C4-2B (cell line): ENCODE measurements around the gene ANKRD33B.

Experiments used
- ZFX ChIP-seq: fragments of 450-650 bp; IDR thresholded peaks from 2 replicates; pipeline ENCODE4 v1.6.1; 2017
- TF ChIP-seq, protein P1 (sequence below): fragments of 450-650 bp; conservative IDR thresholded peaks from 2 replicates; pipeline ENCODE4 v1.5.1; 2017; ENCODE audit warnings: mild to moderate bottlenecking

DNA sequence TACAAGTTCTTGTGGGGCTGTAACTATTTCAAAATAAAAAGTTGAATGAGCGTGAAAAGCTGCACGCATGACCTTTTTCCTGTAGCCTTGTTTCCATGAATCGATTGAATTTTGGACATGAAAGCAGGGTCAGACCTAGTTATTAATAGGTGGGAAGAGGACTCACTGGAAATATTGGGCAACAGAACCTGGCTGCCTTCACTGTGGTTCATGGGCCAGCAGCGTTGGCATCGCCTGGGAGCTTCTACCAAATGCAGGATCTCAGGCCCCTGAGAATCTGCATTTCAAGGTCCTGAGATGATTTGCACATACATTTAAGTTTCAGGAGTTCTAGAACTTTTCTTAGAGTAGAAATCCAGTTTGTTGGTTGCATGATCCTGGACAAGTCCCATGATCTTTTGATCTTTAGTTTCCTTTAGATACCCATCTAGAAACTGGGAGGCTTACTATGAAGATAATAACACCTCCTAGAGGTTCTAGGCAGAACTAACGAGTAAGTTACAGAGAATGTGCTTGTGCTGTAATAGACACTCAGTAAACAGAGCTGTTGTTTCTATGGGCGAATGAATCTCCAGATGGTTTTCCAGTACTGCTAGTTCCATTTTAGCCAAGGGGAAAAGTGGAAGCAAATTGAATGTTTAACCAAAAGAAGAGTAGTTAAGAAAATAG lies 12.4 kb downstream of the ANKRD33B start:
- TF ChIP-seq, protein P1, sequence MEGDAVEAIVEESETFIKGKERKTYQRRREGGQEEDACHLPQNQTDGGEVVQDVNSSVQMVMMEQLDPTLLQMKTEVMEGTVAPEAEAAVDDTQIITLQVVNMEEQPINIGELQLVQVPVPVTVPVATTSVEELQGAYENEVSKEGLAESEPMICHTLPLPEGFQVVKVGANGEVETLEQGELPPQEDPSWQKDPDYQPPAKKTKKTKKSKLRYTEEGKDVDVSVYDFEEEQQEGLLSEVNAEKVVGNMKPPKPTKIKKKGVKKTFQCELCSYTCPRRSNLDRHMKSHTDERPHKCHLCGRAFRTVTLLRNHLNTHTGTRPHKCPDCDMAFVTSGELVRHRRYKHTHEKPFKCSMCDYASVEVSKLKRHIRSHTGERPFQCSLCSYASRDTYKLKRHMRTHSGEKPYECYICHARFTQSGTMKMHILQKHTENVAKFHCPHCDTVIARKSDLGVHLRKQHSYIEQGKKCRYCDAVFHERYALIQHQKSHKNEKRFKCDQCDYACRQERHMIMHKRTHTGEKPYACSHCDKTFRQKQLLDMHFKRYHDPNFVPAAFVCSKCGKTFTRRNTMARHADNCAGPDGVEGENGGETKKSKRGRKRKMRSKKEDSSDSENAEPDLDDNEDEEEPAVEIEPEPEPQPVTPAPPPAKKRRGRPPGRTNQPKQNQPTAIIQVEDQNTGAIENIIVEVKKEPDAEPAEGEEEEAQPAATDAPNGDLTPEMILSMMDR: no peak; the same call in 1 of the 2 replicates
- no peak for TF ChIP-seq ZFX
